KMS-11 (cell line): ENCODE data around the gene IRX3.

Source experiments
- H2AFZ ChIP-seq: fragments of 200-600 bp; sonication (generic); 2 replicates; pipeline ENCODE4 v1.6.1; 2016; ENCODE audit warnings: antibody characterized with exemption, mixed run types, low read depth
- H3K27ac ChIP-seq: fragments of 200-600 bp; sonication (generic); 2 replicates; pipeline ENCODE4 v1.6.1; 2016; ENCODE audit warnings: mild to moderate bottlenecking, mixed run types
- H3K27me3 ChIP-seq: fragments of 200-600 bp; sonication (generic); 2 replicates; pipeline ENCODE4 v1.6.1; 2017; ENCODE audit warnings: mild to moderate bottlenecking, low read depth, mixed run types, moderate library complexity; ENCODE audit not compliant: insufficient read depth
- H3K36me3 ChIP-seq: fragments of 200-600 bp; sonication (generic); 2 replicates; pipeline ENCODE4 v1.6.1; 2017; ENCODE audit warnings: mild to moderate bottlenecking, mixed run types; ENCODE audit not compliant: insufficient read depth
- H3K4me1 ChIP-seq: fragments of 200-600 bp; sonication (generic); 2 replicates; pipeline ENCODE4 v1.6.1; 2016; ENCODE audit warnings: mild to moderate bottlenecking, low read depth, mixed run types; ENCODE audit not compliant: poor library complexity, severe bottlenecking
- H3K4me2 ChIP-seq: fragments of 200-600 bp; sonication (generic); 2 replicates; pipeline ENCODE4 v1.7.0; 2016; ENCODE audit warnings: mild to moderate bottlenecking, mixed run types
- H3K4me3 ChIP-seq: fragments of 200-600 bp; sonication (generic); IDR thresholded peaks from 2 replicates; pipeline ENCODE4 v1.6.1; 2017; ENCODE audit warnings: low read depth, low read length, mixed read lengths; ENCODE audit not compliant: insufficient read depth
- H3K79me2 ChIP-seq: fragments of 200-600 bp; sonication (generic); 2 replicates; pipeline ENCODE4 v1.6.1; 2016; ENCODE audit warnings: low read depth, mixed run types; ENCODE audit not compliant: insufficient read depth
- H3K9ac ChIP-seq: fragments of 200-600 bp; sonication (generic); 2 replicates; pipeline ENCODE4 v1.6.1; 2016; ENCODE audit warnings: mild to moderate bottlenecking, mixed run types
- H4K20me1 ChIP-seq: fragments of 200-600 bp; sonication (generic); 2 replicates; pipeline ENCODE4 v1.6.1; 2016; ENCODE audit warnings: mild to moderate bottlenecking, mixed run types; ENCODE audit not compliant: insufficient read depth
- TF ChIP-seq, protein P1 (sequence below): fragments of 200-600 bp; sonication (generic); conservative IDR thresholded peaks from 2 replicates; pipeline ENCODE4 v1.6.1; 2017; ENCODE audit warnings: low read depth, mild to moderate bottlenecking, antibody characterized with exemption, low read length, moderate library complexity, mixed read lengths

The IRX3 gene

DNA sequence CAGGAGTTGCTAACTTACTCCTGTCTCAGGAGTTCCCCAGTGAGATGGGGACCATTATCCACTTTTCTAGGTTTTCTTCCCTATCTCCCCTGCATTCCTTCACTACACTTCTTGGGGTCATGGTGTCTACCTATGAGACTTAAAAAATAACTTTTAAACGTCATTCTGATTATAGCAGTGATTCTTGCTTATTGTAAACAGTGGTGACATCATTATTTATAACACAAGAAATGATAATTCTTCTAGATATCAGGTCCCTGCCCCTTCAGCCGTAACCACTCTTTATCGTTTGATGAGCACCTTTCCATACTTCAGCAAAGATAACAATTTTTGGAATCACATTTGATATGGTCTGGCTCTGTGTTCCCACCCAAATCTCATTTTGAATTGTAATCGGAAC is 27.2 kb upstream of the IRX3 start:
- TF ChIP-seq, protein P1, sequence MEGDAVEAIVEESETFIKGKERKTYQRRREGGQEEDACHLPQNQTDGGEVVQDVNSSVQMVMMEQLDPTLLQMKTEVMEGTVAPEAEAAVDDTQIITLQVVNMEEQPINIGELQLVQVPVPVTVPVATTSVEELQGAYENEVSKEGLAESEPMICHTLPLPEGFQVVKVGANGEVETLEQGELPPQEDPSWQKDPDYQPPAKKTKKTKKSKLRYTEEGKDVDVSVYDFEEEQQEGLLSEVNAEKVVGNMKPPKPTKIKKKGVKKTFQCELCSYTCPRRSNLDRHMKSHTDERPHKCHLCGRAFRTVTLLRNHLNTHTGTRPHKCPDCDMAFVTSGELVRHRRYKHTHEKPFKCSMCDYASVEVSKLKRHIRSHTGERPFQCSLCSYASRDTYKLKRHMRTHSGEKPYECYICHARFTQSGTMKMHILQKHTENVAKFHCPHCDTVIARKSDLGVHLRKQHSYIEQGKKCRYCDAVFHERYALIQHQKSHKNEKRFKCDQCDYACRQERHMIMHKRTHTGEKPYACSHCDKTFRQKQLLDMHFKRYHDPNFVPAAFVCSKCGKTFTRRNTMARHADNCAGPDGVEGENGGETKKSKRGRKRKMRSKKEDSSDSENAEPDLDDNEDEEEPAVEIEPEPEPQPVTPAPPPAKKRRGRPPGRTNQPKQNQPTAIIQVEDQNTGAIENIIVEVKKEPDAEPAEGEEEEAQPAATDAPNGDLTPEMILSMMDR = no peak
- H3K27me3 ChIP-seq = no peaks in the 10 kb centered on the region
- H4K20me1 ChIP-seq = no peaks in the 10 kb centered on the region
- H3K4me1 ChIP-seq = no peaks in the 10 kb centered on the region
- H3K4me3 ChIP-seq = no peak overlapping the region
- no peak overlapping the region for H2AFZ ChIP-seq
- H3K79me2 ChIP-seq = no peaks in the 10 kb centered on the region
- no peaks in the 10 kb centered on the region for H3K36me3 ChIP-seq
- H3K4me2 ChIP-seq = no peak overlapping the region
- H3K9ac ChIP-seq = no peak overlapping the region
- no peak overlapping the region for H3K27ac ChIP-seq

DNA sequence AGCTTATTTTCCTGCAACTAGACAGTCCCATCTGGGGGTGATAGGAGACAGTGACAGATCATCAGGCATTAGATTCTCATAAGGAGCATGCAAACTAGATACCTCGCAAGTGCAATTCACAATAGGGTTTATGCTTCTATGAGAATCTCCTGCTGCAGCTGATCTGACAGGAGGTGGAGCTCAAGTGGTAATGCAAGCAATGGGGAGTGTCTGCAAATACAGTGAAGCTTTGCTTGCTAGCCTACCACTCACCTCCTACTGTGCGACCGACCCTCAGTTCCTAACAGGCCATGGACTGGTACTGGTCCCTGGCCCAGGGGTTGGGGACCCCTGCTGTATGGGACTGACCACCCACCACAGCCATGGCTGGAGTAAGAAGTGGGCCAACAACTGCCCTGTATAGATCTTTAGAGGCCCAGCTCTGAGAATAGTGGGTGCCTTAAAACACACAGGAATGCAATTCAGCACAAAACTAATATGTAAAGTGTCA is 26.0 kb upstream of the IRX3 start:
- TF ChIP-seq, protein P1 = no peak
- Histone ChIP-seq H3K27me3 (no peaks in the 10 kb centered on the region), H4K20me1 (no peaks in the 10 kb centered on the region), H3K79me2 (no peaks in the 10 kb centered on the region), H3K4me1 (no peaks in the 10 kb centered on the region), H3K4me3 (no peak overlapping the region), H3K9ac (no peak overlapping the region), H3K4me2 (no peak overlapping the region), H3K27ac (no peak overlapping the region), H3K36me3 (no peaks in the 10 kb centered on the region), H2AFZ (no peak overlapping the region)

DNA sequence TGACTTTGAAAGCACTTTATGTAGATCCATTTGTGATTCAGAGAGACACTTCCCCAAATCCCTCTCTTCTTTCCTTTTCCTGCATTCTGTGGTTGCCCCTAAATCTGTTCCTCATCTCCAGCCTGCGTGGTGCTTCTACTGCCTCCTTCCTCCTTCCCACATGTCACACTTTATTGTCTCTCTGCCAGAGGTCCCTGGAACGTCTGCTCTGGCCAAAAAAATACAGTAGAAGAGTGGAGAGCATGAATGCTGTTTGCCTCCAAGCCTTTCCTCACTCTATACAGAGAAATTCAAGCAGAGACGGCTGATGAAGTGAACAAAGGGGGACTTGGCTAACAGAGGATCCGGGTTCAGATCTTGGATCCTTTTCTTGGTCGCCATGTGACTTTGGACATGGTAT is 22.8 kb upstream of the IRX3 start:
- no peak overlapping the region for H3K27ac ChIP-seq
- H3K9ac ChIP-seq = no peak overlapping the region
- H3K79me2 ChIP-seq = no peaks in the 10 kb centered on the region
- H3K36me3 ChIP-seq = no peaks in the 10 kb centered on the region
- H3K27me3 ChIP-seq = no peaks in the 10 kb centered on the region
- H3K4me2 ChIP-seq = no peak overlapping the region
- H3K4me1 ChIP-seq = no peaks in the 10 kb centered on the region
- no peak overlapping the region for H2AFZ ChIP-seq
- TF ChIP-seq, protein P1 = no peak
- H4K20me1 ChIP-seq = no peaks in the 10 kb centered on the region
- no peak overlapping the region for H3K4me3 ChIP-seq

DNA sequence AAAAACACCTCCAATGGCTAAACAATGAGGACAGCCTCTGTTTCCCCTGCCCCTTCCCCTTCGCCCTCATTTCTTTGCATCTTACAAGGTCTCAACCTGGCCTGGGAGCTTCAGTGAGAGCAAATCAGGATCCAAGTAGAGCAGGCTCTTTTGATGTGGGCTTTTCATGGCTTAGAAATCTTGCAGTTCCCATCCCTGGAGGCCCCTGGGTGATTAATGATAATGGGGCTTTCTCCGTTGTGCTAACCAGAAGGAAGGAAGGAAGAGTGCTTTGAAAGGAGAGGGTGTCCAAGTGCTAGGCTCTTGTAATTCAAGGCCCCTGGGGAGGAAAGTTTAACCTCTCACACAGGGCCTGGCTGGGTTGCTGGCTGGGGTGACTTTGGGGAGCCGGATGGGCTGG is 18.5 kb upstream of the IRX3 start:
- no peaks in the 10 kb centered on the region for H3K36me3 ChIP-seq
- no peak overlapping the region for H3K9ac ChIP-seq
- no peaks in the 10 kb centered on the region for H4K20me1 ChIP-seq
- H3K27ac ChIP-seq = no peak overlapping the region
- no peaks in the 10 kb centered on the region for H3K79me2 ChIP-seq
- H3K4me1 ChIP-seq = no peaks in the 10 kb centered on the region
- TF ChIP-seq, protein P1 = no peak
- H3K4me2 ChIP-seq = no peak overlapping the region
- H2AFZ ChIP-seq = no peak overlapping the region
- H3K4me3 ChIP-seq = no peak overlapping the region
- no peaks in the 10 kb centered on the region for H3K27me3 ChIP-seq
